Activated T-helper 9 cell treated with anti-CD3 and anti-CD28 coated beads, Interleukin-2, amount 50 U/mL, for 16 hours (primary cell): ENCODE results near the gene R3HDM2.
A peak's percentile ranks its signal among the peaks of the same experiment; 100 is the strongest.

Source experiments
- DNase-seq: peaks from one replicate; pipeline ENCODE4 v3.0.0-alpha.2; 2020; ENCODE audit warnings: low read depth

The R3HDM2 gene

GRCh38 chr12:57229046-57229633 lies 201.7 kb downstream of the R3HDM2 start:
- DNase-seq = no peak

GRCh38 chr12:57227315-57228115 lies 203.3 kb downstream of the R3HDM2 start:
- no peak for DNase-seq

GRCh38 chr12:57226588-57227314 lies 204.1 kb downstream of the R3HDM2 start:
- DNase-seq = no peak

- no peak for DNase-seq
These were observed 205.1 kb downstream of the R3HDM2 start for GRCh38 chr12:57225680-57226210.

GRCh38 chr12:57224973-57225679 lies 205.7 kb downstream of the R3HDM2 start:
- DNase-seq = peak; percentile 41

- no peak for DNase-seq
These were observed 206.4 kb downstream of the R3HDM2 start for GRCh38 chr12:57224278-57224972.

GRCh38 chr12:57223191-57224165 lies 207.4 kb downstream of the R3HDM2 start:
- no peak for DNase-seq

- DNase-seq = no peak
These were observed 208.3 kb downstream of the R3HDM2 start for GRCh38 chr12:57222286-57223190.

GRCh38 chr12:57221169-57221917 lies 209.5 kb downstream of the R3HDM2 start:
- no peak for DNase-seq

GRCh38 chr12:57220770-57221168 lies 210.1 kb downstream of the R3HDM2 start:
- DNase-seq = no peak

GRCh38 chr12:57219993-57220754 lies 210.7 kb downstream of the R3HDM2 start:
- DNase-seq = no peak

GRCh38 chr12:57219205-57219992 lies 211.4 kb downstream of the R3HDM2 start:
- no peak for DNase-seq

GRCh38 chr12:57218030-57218853 lies 212.6 kb downstream of the R3HDM2 start:
- no peak for DNase-seq

- DNase-seq = no peak
These were observed 213.6 kb downstream of the R3HDM2 start for GRCh38 chr12:57216921-57217879.
